Stimulated activated CD4-positive, alpha-beta T cell treated with anti-CD3 and anti-CD28 coated beads, Interleukin-1b, Interleukin-23, amount 100 ng/mL, for 1 hour (primary cell): ENCODE measurements around the gene ZSCAN12.

Source experiments
- DNase-seq, 2 donors: peaks; one replicate each; pipeline ENCODE4 v3.0.0-alpha.2; 2020; ENCODE audit warnings: low read depth in 2 of 2

Gene ZSCAN12

DNA sequence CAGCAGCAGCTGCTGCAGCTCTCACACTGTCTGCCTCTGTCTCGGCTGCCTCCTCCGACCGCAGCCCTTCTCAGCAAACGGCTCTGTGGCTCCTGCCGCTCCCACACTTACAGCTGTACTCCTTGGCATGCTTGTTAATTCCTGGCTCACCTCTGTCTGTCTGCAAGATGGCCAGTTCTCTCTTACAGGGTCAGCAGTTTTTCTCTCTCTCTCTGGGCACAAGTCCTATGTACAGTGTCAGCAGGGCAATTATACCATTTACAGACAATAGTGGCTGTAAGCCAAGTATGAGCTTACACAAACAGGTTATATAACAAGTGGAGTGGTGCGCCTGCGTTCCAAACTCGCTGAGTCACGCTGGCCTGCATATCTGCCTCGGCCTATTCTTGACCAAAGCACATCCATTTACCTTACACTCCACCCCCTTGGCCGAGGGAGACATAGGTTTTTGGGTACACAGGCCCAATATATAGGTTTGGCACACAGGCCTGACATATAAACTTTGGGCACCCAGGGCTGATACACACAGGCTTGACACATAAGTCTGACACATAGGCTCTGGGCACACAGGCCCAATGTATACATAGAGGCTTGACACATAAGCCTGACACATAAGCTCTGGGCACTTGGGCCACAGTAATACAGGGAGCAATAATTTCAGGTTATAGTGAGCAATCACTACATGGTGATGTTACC is 45.4 kb downstream of the ZSCAN12 start:
- DNase-seq = no peak

DNA sequence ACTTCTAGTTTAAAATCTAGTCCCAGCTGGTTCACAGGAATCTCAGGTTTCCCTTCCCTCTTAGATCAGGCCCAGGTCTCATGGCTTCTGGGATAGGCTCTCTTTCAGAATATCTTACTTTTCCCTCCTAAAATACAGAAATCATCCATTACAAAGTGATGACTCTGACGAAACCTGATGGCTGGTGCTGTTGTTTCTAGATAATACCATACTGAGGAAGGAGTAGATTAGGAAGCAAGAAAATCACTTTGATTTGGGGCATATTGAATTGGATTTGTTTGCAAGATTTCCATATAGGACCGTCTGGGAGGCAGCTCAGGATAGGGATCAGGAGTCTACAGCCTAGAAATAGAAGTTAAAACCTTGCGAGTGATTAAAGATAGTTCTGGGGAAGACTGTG is 46.2 kb downstream of the ZSCAN12 start:
- no peak for DNase-seq

DNA sequence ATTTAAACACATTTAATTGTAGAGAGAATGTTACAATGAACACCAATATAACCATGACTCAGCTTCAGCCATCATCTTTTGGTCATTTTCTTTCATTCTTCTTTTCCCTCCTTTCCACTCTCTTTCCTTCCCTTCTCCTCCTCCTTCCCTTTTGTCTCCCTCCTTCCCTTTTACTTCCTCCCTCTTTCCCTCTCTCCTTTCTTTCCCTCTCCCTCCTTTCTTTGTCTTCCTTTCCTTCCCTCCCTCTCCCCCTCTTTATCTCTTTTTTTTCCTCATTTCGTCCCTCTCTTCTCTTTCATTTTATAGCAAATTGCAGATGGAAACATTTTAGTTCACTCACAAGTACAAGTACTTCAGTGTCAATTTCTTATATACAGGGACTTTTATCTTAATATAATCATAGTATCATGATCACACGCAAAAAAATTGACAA is 48.0 kb downstream of the ZSCAN12 start:
- DNase-seq = no peak

DNA sequence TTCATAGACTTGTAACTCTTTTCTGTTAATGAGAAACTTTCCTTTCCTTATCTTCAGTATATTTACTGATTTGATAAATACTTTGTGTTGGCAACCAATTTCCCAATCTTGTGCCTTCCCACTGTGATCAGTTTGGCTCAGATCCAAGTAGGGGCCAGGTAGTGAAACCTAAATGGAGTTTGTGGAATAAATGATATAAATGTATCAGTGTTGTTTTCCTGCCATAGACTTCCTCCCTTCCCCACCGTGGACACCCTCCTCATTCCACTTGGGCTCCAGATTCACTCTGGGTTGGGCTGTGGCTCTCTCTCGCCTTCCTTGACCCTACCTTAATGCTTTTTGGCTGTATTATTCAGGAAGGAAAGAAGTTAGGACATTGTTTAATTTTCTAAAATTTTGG is 48.5 kb downstream of the ZSCAN12 start:
- DNase-seq = no peak

DNA sequence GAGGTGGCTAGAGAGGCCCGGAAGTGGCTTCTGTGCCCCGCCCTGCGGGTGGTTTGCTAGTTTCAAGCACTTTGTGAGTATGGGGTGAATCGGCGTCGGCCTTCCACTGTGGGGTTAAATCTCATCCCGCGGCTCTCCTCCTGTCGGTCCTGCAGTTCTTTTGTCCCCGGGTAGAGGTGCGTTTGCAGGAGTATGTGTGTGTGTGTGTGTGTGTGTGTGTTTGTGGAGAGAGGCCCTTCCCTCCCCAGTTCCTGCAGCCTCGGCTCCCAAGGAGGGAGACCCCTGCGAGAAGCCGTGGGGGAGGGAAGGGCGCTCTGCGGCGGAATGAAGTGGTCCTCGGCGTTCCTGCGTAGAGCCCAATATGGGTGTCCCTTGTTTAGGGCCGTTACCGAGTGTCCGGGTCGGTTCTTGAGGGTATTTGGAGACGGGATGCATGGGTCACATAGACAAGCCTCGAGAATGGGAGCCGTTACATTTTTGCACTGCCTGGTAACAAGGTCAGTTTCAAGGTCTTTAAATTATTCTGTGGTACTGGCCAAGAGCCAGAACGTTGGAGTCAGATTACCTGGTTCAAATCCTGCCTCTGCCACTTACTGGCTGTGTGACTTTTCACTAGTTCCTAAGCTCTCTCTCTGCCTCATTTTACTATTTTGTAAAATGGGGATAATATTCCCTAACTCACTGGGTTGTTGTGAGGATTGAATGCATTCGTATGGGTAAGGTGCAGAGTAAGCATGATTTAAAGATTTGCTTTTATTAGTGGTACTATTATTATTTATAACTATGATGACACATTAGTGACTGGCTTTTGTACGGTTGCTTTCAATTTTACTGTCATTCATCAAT is 49.4 kb downstream of the ZSCAN12 start, which contains the start of gene ZKSCAN3:
Gene ZKSCAN3 (plus strand): TSS at position 56 of the 846 bp plus-strand sequence. CDS start 9,640 bp downstream, outside the sequence.
- peak; percentile 36 to 60 for DNase-seq

DNA sequence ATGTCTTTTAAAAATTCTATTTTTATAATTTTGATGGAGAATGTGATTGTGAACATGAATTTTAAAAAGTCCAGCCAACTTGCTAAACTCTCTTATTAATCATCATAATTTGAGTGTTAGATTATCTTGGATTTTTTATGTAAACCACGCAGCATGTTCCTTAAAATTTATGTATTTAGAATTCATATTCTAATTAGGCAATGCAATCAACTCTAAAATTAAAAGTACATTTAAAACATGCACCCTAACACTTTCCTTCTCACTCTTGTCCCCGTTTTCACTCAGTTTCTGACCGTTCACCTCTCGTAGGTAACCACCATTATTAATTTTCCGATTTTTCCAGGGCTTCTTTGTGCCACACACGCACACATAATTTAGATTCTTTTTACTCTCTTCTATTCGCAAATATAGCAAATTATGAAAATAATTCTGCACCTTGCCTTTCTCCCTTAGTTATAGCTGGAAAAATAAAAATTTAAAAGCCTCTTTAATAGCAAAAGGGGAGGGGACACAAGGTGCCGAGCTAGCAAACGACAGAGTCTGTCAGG is 50.1 kb downstream of the ZSCAN12 start:
- DNase-seq = no peak

DNA sequence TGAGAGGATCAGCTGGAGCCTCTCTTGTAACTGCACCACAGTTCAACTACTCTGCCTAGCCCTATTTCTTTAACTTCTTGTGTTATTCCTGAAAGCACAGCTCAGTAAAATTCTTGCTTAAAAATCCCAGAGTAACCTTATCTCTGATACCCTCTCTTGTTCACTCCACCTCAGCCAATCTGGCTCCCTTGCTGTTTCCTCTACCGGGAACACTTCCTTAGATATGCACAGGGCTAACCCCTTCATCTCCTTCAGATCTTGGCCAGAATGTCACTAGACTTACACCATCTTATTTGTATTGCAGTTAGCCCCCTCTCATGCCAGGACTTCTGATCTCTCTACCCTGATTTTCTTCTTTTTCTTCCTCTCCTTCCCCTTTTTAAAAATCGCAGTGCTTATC is 52.4 kb downstream of the ZSCAN12 start:
- DNase-seq = no peak

DNA sequence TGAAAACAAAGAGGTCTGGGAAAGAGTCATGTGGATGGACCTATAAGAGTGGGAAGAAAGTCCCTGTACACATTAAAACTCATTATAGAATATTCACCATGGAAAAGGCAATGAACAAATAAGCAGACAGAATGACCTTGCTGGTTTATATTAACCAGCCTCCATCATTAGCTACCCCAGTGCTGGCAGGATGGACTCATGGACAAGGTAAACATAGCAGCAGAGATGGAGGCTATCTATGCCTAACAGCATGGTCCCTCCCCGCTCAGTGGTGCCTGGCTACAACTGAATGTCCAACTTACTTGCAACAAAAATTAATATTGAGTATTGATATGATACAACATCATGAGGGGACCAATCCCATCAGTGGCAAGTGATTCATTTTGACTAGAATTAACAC is 54.3 kb downstream of the ZSCAN12 start:
- no peak for DNase-seq

DNA sequence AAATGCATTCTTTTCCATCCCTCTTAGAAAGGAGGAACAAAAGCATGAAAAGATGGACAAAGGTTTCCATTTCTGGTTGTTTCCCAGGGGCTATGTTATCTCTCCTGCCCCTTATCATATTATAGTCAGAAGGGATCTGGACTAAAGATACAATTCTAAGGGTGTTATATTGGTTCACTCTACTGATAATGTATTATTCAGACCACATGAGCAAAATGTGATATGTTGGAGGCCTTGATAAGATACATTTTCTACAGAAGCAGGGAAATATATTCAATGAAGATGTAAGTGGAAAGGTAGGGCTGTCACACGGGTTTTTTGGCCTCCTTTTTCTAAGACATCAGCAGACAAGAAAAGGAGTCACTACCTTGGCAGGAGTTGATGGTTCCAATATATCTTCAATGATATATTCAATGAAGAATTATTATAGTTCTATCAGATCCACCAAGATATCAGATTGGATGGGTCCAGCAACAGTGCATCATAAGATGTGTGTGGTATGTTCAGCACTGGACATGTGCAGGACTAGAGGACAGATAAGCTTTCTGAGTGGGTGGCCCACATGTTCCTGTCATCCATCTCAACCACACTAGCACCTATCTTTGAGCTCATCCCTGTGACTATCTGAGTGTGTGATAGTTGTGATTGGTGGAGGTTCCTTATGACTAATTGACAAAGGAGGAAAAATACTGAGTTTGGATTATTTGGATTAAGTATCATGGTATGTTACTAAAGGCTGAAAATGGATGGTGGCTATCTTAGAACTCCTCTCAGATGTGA is 55.5 kb downstream of the ZSCAN12 start:
- DNase-seq = no peak

DNA sequence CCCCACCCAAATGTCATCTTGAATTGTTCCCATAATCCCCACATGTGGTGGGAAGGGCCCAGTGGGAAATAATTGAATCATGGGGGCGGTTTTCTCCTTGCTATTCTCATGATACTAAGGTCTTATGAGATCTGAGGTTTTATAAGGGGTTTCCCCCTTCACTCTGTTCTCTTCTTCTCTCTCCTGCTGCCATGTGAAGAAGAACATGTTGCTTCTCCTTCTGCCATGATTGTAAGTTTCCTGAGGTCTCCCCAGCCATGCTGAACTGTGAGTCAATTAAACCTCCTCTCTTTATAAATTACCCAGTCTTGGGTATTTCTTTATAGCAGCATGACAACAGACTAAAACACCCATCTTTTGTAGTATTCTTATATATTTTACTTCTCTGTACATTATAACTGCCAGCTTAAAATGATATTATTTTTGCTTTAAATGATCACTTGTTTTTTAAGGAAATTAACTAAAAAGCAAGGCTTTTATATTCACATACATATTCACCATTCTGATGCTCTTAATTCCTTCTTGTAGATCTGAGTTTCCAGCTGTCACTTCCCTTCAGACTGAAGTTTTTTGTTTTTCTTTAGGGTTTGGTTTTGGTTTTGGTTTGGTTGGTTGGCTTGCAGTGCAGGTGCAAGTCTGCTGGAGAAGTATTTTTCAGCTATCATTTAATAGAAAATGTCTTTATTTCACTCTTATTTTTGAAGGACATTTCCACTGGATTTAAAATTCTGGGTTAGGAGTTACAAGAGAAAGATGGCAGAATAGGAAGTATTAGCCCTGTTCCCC is 59.0 kb downstream of the ZSCAN12 start:
- no peak for DNase-seq

DNA sequence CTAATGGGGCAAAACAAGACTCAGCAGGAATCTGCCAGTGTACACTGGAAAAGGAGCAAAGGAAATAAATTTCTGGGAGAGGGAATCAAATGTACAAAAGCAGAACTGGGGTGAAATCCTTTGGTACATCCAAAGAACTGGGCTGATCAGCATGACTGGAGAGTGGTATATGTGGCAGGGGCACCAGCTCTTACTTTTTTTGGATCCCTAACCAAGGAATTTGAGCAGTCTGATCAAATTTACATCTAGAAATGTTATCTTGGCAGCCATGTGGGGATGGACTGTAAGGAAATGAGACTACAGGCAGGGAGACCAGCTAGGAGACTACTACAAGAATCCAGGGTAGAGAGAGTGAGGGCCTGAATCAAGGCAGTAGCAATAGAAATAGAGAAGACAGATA is 62.4 kb downstream of the ZSCAN12 start:
- DNase-seq = no peak

DNA sequence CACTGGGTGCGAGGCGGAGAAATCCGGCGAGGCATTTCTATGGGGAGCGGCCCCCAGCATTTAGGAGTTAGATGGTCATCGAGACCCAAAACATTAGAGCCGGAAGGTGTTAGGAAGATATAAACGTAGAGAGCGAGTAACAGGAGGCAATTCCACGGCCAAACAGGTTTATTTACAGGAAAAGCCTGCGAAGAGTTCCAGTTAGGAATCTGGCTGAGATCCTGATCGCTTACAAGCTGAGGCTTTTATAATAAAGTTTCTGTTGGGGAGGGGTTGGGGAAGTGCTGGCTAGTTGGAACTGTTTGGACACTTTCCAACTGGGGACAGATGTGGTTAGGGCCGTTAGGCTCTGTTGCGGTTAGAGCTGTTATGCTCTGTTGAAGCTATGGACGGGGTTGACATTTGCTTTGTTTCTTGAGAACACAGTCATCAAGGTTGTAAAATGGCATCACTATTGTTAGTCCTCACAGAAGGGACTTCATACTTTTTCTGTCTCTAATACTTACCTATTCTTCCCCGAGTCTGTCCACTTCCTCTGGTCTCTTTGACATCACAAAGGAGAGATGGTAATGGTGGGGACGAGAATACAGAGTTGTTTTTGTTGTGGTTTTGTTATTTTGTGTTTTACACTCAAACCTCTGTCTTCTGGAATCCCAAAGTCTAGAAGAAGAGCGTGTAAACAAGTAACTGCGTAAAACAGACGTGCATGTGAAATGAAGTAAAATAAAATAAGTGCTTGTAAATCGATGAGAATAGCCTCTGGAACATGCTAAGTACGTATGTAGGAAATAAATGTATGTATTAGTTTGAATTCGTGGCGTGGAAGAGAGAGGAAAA is 63.0 kb downstream of the ZSCAN12 start:
- no peak for DNase-seq

DNA sequence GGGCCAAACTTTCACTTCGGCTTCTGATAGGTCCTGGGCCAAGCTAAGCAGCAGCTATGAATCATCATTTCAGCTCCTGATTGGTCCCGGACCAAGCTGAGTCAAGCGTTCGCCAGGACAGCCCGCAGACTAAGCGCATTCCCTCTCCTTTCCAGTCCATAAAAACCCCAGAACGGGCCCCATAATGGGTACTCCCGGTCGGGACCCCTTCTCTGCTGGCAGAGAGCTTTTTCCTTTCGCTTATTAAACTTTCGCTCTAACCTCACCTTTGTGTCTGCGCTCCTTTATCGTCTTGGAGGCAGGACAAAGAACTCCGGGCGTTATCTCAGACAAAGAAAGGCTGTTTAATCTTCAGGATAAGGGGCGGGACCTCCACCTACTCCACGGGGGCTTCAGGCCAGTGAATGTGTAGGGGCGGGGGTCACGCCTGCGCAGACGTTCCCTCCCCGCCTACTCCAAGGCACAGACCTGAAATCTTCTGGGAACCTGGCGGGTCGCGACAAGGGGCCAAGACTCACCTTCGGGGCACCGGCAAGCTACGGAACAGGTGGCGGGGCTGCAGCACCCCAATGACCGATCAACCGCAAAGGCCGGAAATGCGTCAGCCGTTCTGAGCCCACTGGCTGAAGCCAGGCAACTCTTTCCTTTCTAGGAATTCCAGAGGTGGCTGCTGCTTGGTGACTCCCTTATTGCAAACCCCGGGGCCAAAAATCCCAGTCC is 63.8 kb downstream of the ZSCAN12 start, which contains the start of gene ZSCAN31:
Gene ZSCAN31 (minus strand): TSS at position 585 of the 720 bp plus-strand sequence. CDS start 6,465 bp downstream, outside the sequence.
- DNase-seq = peak; percentile 44 to 63

DNA sequence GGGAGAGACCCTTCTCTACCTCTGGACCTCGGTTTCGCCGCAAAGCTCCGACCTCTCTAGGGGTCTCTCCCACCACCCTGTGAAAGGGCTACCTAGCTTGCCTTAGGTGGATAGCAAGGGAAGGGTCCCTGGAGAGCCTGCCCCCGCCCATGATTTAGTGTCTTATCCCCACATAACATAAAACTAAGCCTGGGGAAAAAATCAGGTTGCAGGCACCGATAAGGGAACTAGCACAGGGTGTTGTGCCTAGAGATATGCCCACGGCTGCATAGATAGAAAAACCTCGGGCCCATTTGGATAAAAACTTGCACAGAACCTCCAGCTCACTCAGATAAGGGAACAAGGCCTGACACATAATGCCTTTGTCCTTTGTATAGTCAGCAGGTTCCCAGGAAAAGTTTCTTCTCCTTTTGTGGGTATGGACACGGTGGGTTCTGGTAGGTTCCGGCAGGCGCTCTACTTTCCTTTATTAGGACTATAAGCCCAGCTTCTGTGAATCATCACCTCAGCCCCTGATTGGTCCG is 64.4 kb downstream of the ZSCAN12 start:
- no peak for DNase-seq

DNA sequence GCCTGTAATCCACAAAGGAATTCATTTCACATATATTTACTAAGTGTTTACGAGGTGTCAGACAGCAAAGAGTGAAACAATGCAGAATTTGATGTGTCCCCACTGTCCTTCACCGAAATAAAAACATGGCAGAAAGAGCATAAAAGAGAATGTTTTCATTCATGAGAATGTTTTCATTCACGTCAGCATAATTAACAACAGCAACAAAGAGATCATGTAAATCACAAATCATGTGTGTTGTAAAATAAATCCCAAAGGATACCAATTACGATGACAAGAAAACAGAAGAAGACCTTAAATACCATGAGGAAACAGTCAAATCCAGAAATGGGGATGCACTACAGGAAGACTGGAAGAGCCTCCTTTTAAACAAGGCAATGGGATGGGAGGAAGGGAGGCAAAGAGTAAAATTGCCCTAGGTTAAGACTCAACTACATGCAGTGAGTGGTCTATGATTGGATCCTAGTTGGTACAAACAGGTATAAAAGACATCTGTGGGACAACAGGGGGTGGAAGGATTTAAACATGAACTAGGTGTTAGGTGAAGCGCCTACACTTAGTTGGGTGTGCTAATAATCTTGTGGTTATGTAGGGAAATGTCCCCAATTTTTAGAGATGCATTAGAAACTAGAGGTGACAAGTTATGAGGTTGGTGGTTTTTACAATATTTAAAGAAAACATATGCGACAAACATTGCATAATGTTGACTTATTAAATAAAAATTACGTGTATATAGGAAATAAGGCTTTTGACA is 65.1 kb downstream of the ZSCAN12 start:
- DNase-seq = no peak

DNA sequence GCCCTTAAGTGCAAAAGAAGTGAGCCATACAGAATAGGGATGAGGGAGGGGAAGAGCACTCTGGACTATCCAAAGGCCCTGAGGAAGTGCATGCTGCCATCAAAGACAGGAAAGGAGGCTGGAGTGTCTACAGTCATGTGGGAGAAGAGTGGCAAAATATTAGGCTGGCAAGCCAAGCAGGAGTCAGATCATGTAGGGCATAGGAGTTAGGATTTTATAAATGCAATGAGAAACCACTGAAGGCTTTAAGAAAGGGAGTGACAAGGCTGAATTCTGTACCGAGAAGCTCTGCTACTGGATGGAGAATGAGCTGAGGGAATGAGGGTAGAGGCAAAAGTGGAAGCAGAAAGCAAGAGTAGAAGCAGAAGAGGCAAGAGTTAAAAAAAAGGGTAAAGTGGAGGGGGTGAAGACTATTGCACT is 65.9 kb downstream of the ZSCAN12 start:
- DNase-seq = no peak

DNA sequence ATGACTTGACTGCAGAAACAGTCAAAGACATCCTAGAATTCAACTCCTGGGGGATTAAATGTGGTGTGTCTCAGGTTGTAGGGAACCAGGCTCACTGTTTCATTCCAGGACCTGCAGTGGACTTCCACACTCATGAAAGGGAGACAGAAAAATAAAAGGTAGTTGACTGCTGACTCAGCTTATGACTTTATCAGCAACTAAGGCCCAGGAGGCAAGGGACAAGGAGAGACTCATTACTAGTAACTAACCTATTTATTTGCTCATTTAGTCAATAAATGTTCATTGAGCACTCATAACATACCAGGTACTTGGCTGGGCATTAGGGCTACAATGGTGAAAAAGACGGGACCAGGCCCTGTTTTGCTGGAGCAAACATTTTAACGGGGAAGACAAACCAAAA is 66.5 kb downstream of the ZSCAN12 start:
- no peak for DNase-seq

DNA sequence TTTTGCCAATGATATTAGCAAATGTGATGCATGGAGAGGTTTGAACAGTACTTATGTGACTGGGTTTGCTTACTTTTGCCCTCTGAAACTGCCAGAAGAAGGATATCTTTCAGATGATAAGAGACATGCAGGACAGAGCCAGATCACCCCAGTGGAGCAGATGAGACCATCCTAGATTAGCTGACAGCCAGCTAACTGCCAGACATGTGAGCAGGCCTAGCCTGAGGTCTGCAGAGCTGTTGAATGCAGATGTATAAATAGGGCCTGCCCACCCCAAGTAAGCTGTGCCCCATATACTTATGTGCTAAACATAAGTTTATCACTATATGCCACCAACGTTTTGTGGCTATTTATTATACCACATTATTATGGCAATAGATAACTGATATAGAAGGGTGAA is 69.5 kb downstream of the ZSCAN12 start:
- no peak for DNase-seq
